GM13977 (cell line): ENCODE measurements around the gene MAB21L1.

Source experiments
- DNase-seq: peaks from one replicate; pipeline ENCODE4 v3.0.0; 2012; ENCODE audit warnings: low spot score
- in situ Hi-C: fragments of 300-500 bp; cut with MboI; formaldehyde crosslinking; loops from one replicate; pipeline ENCODE4 v1.12.0; 2022; ENCODE audit warnings: low sequenced_read_pairs, low pct_unique_long_range_greater_than_20kb, mixed read lengths, inconsistent platforms; ENCODE audit not compliant: unreplicated experiment
- TF ChIP-seq, protein P1 (sequence below): IDR thresholded peaks from 2 replicates; pipeline ENCODE4 v1.5.1; 2012; ENCODE audit warnings: mild to moderate bottlenecking, control low read depth; ENCODE audit not compliant: insufficient read depth; ENCODE audit errors: extremely low read depth, missing control alignments

MAB21L1 gene

DNA sequence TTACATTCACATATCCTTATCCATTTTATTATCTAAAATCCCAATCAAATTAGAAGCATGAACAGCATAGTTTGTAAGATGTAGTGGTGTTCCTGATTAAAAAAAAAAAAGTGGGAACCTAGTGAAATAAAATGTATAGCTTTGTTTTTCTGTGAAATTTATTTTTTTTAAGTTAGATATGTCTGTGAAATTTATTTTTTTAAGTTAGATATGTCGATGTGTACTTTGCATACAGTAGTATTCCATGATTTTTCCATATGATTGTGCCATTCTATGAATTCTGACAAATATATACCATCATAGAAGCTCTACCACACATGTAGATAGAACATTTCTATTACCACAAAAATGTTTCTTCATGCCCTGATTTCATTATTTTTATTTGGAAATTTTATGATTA, 6.0 kb upstream of the MAB21L1 start:
- DNase-seq, result no peak
- TF ChIP-seq, protein P1, sequence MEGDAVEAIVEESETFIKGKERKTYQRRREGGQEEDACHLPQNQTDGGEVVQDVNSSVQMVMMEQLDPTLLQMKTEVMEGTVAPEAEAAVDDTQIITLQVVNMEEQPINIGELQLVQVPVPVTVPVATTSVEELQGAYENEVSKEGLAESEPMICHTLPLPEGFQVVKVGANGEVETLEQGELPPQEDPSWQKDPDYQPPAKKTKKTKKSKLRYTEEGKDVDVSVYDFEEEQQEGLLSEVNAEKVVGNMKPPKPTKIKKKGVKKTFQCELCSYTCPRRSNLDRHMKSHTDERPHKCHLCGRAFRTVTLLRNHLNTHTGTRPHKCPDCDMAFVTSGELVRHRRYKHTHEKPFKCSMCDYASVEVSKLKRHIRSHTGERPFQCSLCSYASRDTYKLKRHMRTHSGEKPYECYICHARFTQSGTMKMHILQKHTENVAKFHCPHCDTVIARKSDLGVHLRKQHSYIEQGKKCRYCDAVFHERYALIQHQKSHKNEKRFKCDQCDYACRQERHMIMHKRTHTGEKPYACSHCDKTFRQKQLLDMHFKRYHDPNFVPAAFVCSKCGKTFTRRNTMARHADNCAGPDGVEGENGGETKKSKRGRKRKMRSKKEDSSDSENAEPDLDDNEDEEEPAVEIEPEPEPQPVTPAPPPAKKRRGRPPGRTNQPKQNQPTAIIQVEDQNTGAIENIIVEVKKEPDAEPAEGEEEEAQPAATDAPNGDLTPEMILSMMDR, result no peak
- in situ Hi-C loops, result no loop called here

DNA sequence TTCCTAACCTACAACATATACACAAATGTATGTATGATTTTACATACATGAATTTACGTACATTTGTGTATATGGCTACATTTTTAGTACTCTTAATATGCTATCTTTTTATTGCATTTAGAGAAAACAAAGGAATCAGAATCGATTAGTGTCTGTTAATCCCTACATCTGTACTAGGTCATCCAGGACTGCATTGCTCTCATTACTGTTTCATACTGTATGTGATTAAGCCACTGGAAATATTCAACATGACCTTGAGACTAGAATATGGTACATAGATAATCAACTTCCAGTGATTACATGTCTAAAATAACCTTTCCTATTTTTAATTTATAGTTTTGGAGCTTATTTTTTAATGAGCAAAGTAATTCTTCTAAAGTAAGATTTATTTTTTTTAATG, 5.3 kb upstream of the MAB21L1 start:
- in situ Hi-C loops, result no loop called here
- no peak for DNase-seq
- TF ChIP-seq, protein P1, result no peak

DNA sequence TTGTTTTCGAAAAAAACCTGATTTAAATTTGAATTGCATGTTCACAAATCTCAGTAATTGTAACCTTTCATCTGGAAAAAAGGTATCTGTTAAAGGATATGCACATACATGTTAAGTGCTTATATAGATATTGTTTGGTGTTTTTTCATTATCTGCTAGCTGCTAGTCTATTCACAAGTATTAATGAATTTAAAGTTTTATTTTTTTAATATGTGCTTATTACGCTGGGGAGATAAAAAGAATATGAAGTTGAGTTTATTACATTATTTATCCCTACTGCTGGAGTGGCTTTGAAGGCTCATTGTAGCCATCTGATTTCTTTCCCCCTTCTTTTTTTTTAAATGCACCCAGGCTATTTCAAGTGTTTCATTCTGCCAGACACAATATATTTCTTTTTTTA, 3.9 kb upstream of the MAB21L1 start:
- DNase-seq, result no peak
- TF ChIP-seq, protein P1, result no peak
- in situ Hi-C loops, result no loop called here

DNA sequence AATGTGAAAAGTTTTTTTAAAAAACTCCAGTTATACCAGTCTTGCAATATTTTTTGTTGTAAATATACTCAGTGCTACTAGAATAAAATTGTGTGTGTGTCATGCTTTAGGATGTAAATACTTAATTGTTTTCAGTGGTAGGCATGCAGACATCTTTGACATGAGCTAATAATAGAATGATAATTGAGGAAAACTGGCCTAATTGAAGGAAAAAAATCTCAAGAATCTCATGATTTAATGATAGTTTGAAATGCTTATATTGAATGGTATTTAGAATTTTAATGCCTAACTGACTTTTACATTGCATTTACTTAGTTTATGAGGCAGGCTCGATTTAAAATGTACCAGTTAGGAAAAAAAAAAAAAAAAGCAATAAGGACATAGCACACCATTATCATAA, 3.2 kb upstream of the MAB21L1 start:
- in situ Hi-C loops, result no loop called here
- TF ChIP-seq, protein P1, result no peak
- no peak for DNase-seq

DNA sequence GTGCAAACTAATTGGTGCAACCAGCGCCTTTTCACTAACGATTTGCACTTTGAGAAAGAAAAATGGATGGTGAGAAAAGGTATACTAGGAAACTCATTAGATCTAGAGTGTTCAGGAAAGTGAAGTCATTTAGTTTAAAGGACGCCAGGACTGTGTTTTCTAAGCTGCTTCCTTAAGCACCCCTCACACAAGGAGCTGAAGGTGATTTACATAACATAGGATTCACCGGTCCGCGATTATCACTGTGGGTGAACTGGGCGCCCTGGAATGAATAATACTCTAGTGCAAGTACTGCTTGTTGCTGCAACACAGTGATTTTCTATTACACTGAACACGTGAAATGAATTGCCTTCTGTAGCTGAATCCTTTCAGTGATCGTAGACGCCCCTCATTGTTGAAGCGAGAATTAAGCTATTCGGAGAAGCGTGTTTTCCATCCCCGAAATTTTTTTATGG, 2.6 kb upstream of the MAB21L1 start:
- in situ Hi-C loops, result no loop called here
- no peak for DNase-seq

DNA sequence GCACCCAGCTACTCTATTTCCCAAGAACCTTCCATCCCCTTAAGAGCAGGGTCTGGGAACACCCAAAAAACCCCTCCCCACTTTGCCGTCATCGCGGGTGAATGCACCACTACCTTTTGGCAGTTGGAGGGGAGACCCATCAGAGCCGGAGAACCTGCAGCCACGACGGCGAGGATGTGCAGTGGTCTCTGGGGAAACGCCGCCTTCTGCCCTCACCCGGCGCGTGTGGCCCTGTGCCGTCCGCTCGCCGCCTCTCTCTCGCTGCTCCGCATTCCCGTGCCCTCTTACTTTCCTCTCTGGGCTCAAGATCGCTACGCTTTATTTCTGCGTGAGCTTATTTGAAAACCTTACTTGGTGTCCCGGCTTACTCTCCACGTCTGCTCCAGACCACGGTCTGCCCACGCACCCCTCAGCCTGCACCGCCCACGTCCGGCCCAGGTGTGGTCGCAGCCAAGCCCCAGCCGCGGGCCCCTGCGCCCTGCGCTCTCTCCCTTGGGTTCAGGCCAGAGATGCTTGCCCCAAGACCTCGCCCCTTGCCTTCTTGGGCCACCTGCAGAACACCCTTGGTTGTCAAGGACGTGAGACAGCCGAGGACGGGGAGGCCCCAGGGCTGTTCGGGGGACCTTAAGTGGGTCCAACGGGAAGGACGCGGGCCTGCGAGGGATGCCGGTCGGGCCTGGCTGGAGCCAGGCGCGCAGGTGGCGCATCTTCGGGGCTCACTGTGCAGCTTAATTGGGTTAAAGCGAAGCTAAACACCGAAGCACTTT, 2.0 kb upstream of the MAB21L1 start:
- DNase-seq, result peak; percentile 22
- TF ChIP-seq, protein P1, result no peak
- in situ Hi-C loops, result no loop called here

More for the DNA sequence above, 2.6 kb upstream of the MAB21L1 start:
- TF ChIP-seq, protein P1, result no peak
